Stimulated activated naive CD8-positive, alpha-beta T cell treated with anti-CD3 and anti-CD28 coated beads, Interleukin-15, Interleukin-2, amounts not matched to agents 100 ng/mL and 50 ng/mL, for 24 hours (primary cell): ENCODE measurements around the gene TMEFF1.
A peak's percentile ranks its signal among the peaks of the same experiment; 100 is the strongest.

ENCODE experiments used
- H3K27ac Mint-ChIP-seq: one replicate; pipeline ENCODE4 v1.8.0; 2021; ENCODE audit warnings: mild to moderate bottlenecking, mixed read lengths
- H3K27me3 Mint-ChIP-seq: one replicate; pipeline ENCODE4 v1.8.0; 2021; ENCODE audit warnings: mixed read lengths
- H3K36me3 Mint-ChIP-seq: one replicate; pipeline ENCODE4 v1.8.0; 2021; ENCODE audit warnings: low read depth, mixed read lengths
- H3K4me1 Mint-ChIP-seq: one replicate; pipeline ENCODE4 v1.8.0; 2021; ENCODE audit warnings: low read depth, mixed read lengths
- H3K4me3 Mint-ChIP-seq: one replicate; pipeline ENCODE4 v1.8.0; 2021; ENCODE audit warnings: mild to moderate bottlenecking, mixed read lengths
- H3K9me3 Mint-ChIP-seq: one replicate; pipeline ENCODE4 v1.8.0; 2021; ENCODE audit warnings: mixed read lengths

TMEFF1 gene

DNA sequence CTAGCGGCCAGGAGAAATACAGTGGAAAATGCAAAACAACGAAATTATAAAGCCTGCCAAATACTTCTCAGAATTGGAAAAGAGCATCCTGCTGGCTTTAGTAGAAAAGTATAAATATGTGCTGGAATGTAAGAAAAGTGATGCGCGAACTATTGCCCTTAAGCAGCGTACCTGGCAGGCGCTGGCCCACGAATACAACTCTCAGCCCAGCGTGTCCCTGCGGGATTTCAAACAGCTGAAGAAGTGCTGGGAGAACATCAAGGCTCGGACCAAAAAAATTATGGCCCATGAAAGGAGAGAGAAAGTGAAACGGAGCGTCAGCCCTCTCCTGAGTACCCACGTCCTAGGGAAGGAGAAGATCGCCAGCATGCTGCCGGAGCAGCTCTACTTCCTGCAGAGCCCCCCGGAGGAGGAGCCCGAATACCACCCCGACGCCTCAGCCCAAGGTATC, 31.0 kb upstream of the TMEFF1 start:
- Mint-ChIP-seq H3K27me3 (no peaks in the 10 kb centered on the region), H3K4me1 (peaks cover 3% of the 10 kb centered on the region), H3K27ac (no peak overlapping the region), H3K4me3 (no peak overlapping the region), H3K36me3 (peaks cover 12% of the 10 kb centered on the region), H3K9me3 (no peaks in the 10 kb centered on the region)

- no peak overlapping the region for H3K4me3 Mint-ChIP-seq
- H3K36me3 Mint-ChIP-seq = peaks cover 24% of the 10 kb centered on the region
- H3K9me3 Mint-ChIP-seq = no peaks in the 10 kb centered on the region
- H3K27me3 Mint-ChIP-seq = no peaks in the 10 kb centered on the region
- no peak overlapping the region for H3K27ac Mint-ChIP-seq
- H3K4me1 Mint-ChIP-seq = no peaks in the 10 kb centered on the region
Measured at GRCh38 chr9:100443781-100444768, 28.9 kb upstream of the TMEFF1 start.

- Mint-ChIP-seq H3K4me1 (peaks cover 7% of the 10 kb centered on the region), H3K9me3 (no peaks in the 10 kb centered on the region), H3K27me3 (no peaks in the 10 kb centered on the region), H3K36me3 (peaks cover 24% of the 10 kb centered on the region), H3K4me3 (no peak overlapping the region), H3K27ac (no peak overlapping the region)
Measured at GRCh38 chr9:100445161-100445902, 27.6 kb upstream of the TMEFF1 start.

GRCh38 chr9:100445903-100446549, 26.9 kb upstream of the TMEFF1 start:
- Mint-ChIP-seq H3K4me1 (peaks cover 7% of the 10 kb centered on the region), H3K9me3 (no peaks in the 10 kb centered on the region), H3K36me3 (peaks cover 31% of the 10 kb centered on the region), H3K4me3 (no peak overlapping the region), H3K27ac (no peak overlapping the region), H3K27me3 (no peaks in the 10 kb centered on the region)

GRCh38 chr9:100447041-100447440, 25.9 kb upstream of the TMEFF1 start:
- Mint-ChIP-seq H3K27ac (no peak overlapping the region), H3K36me3 (peaks cover 42% of the 10 kb centered on the region), H3K27me3 (no peaks in the 10 kb centered on the region), H3K4me1 (peaks cover 7% of the 10 kb centered on the region), H3K4me3 (no peak overlapping the region), H3K9me3 (no peaks in the 10 kb centered on the region)

DNA sequence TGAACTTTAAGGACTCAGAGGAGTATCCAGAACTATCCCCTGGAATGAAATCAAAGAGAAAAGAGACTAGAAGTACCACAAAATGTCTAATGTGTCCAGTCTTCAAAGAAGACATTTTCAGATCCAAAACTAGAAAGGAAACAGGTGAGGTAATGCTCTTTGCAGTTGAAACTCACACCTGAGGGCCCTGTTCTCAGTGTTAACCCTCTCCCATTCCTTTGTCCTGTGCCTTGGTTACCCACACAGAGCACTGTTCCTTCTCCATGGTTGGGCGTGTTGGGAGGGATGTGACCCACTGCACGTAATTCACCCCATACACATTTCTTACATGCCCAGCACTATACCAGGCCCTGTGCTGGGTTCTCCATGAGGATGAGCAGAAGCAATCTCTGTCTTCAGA, 24.7 kb upstream of the TMEFF1 start:
- Mint-ChIP-seq H3K36me3 (peaks cover 50% of the 10 kb centered on the region), H3K27me3 (no peaks in the 10 kb centered on the region), H3K9me3 (no peaks in the 10 kb centered on the region), H3K4me1 (peaks cover 7% of the 10 kb centered on the region), H3K4me3 (no peak overlapping the region), H3K27ac (no peak overlapping the region)

GRCh38 chr9:100449420-100449819, 23.5 kb upstream of the TMEFF1 start:
- no peaks in the 10 kb centered on the region for H3K27me3 Mint-ChIP-seq
- H3K36me3 Mint-ChIP-seq = peaks cover 44% of the 10 kb centered on the region
- H3K4me3 Mint-ChIP-seq = no peak overlapping the region
- H3K4me1 Mint-ChIP-seq = peaks cover 7% of the 10 kb centered on the region
- H3K9me3 Mint-ChIP-seq = no peaks in the 10 kb centered on the region
- no peak overlapping the region for H3K27ac Mint-ChIP-seq

DNA sequence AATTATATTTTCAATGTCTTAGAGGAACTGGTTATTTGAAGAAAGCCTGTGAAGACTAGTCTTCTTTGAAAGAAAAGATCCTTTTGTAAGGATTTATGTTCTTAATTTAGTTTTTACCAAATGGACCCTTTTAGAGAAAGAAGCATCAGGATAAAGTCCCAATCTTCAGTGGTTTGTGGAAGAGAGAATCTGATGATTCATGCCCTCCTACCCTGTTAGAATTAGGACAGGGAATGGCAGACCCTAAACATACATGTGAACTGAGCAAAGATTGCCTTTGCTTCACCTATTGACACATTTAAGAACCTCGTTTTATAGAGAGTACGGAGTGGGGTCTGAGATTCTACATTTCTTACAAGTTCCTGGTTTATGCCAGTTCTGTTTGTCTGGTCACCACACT, 20.1 kb upstream of the TMEFF1 start:
- Mint-ChIP-seq H3K36me3 (peaks cover 36% of the 10 kb centered on the region), H3K9me3 (no peaks in the 10 kb centered on the region), H3K4me3 (no peak overlapping the region), H3K27ac (no peak overlapping the region), H3K27me3 (no peaks in the 10 kb centered on the region), H3K4me1 (peaks cover 7% of the 10 kb centered on the region)

DNA sequence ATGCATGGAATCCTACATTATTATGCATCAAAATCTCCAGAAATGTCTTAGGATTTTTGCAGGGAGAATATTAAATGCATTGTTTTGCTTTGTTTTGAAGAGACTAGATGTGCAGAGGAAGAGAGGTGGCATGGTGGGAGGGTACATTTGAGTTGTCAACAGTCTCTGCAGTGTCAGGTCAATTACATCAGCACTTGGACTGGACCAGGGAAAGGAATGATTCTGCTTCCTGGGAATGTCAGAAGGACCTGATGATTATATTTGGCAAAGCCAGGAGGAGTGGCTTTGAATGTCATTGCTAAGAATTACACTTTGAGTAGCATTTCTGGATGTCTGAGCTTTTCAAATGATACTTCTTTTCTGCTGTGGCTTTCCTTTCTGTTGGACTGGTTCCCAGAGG, 17.5 kb upstream of the TMEFF1 start:
- no peak overlapping the region for H3K27ac Mint-ChIP-seq
- no peak overlapping the region for H3K4me3 Mint-ChIP-seq
- H3K4me1 Mint-ChIP-seq = no peaks in the 10 kb centered on the region
- no peaks in the 10 kb centered on the region for H3K9me3 Mint-ChIP-seq
- H3K27me3 Mint-ChIP-seq = no peaks in the 10 kb centered on the region
- H3K36me3 Mint-ChIP-seq = peaks cover 28% of the 10 kb centered on the region

DNA sequence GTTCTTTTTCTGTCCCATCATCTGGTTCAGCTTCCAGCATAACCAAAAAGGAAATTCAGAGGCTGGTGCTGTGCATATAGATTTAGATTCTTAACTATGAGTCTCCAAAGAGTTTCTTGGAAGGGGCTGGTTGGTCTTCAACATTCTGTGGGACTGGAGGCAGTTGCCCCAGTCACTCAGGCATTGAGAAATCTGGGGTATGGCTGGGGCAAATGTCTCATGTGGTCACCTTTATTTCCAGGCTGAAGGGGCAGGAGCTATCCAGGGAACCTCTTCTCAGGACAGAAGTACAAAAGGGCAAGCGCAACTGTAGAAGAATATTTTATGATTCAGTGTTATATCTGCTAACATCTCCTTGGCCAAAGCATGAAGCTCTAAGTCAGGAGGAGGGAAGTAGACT, 15.4 kb upstream of the TMEFF1 start:
- no peaks in the 10 kb centered on the region for H3K27me3 Mint-ChIP-seq
- H3K4me1 Mint-ChIP-seq = no peaks in the 10 kb centered on the region
- no peak overlapping the region for H3K27ac Mint-ChIP-seq
- H3K9me3 Mint-ChIP-seq = no peaks in the 10 kb centered on the region
- H3K36me3 Mint-ChIP-seq = peaks cover 10% of the 10 kb centered on the region
- H3K4me3 Mint-ChIP-seq = no peak overlapping the region

DNA sequence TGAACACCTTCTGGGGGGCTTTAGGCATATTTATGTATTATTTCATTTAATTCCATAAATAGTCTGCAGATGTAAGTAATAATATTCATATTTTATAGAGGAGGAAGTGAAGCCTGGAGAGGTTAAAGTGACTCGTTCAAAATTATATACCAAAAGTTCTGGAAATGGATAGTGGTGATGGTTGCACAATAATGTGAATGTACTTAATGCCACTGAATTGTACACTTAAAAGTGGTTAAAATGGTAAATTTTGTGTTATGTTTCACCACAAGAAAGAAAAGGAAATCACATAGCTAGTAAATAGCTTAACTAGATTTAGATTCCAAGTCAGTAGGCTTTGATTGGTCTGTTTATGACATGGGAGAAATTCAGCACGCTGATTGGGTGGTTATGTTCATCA, 13.0 kb upstream of the TMEFF1 start:
- Mint-ChIP-seq H3K27ac (no peak overlapping the region), H3K4me1 (no peaks in the 10 kb centered on the region), H3K27me3 (peaks cover 4% of the 10 kb centered on the region), H3K9me3 (no peaks in the 10 kb centered on the region), H3K4me3 (no peak overlapping the region), H3K36me3 (no peaks in the 10 kb centered on the region)

DNA sequence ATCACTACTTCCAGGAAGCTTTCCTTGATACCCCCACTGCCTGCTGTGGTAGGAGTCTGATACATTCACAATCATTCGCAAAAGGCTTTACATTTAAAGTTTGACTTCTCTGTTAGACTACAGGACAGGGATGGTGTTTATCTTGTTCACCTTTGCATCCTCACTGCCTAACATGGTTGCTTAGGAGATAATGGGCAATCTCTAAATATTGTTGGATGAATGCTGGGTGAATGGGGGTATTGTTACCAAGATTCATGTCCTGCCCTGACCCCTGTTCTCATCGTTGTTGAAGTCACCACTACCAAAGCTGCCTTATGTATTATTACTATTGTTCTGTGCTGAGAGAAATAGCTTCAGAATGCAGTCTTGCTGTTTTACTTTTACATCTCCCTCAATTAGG, 7.7 kb upstream of the TMEFF1 start:
- no peaks in the 10 kb centered on the region for H3K4me1 Mint-ChIP-seq
- peak overlapping the region; percentile 8 for H3K27ac Mint-ChIP-seq
- H3K4me3 Mint-ChIP-seq = no peak overlapping the region
- no peaks in the 10 kb centered on the region for H3K36me3 Mint-ChIP-seq
- peaks cover 4% of the 10 kb centered on the region for H3K27me3 Mint-ChIP-seq
- H3K9me3 Mint-ChIP-seq = no peaks in the 10 kb centered on the region

DNA sequence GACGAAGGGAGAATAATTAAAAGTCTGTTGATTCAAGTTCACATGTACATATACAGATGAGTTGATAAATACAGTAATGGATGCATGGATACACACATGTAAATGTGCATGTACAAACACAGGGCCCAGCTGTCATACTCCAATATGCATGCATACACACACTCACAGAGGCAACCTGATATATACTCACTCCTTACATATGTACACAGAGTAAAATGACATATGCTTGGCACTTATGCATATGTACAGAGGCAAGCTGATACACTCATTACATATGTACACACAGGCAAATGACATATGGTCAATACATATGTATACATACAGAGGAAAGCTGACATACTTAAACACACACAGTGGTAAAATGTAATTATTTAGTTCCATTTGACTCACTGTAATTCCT, 7.2 kb upstream of the TMEFF1 start:
- Mint-ChIP-seq H3K4me3 (no peak overlapping the region), H3K9me3 (no peaks in the 10 kb centered on the region), H3K36me3 (no peaks in the 10 kb centered on the region), H3K27ac (no peak overlapping the region), H3K4me1 (no peaks in the 10 kb centered on the region), H3K27me3 (peaks cover 7% of the 10 kb centered on the region)

- no peak overlapping the region for H3K4me3 Mint-ChIP-seq
- no peak overlapping the region for H3K27ac Mint-ChIP-seq
- H3K36me3 Mint-ChIP-seq = no peaks in the 10 kb centered on the region
- peaks cover 8% of the 10 kb centered on the region for H3K27me3 Mint-ChIP-seq
- no peaks in the 10 kb centered on the region for H3K4me1 Mint-ChIP-seq
- no peaks in the 10 kb centered on the region for H3K9me3 Mint-ChIP-seq
Measured at GRCh38 chr9:100466171-100466828, 6.6 kb upstream of the TMEFF1 start.
